Left ventricle myocardium inferior (tissue), 1 donor: ENCODE measurements around the gene SLC66A2. TPM values are rescaled to one million over a fixed set of nuclear protein-coding genes. Genes with fewer than 3 reads are reported as not detected.

ENCODE experiments used
- DNase-seq: peaks from one replicate; pipeline ENCODE4 v3.0.0-alpha.2; 2020
- H3K27ac ChIP-seq: fragments of 200-600 bp; replicated peaks from 2 replicates; pipeline ENCODE4 v1.8.0; 2021
- H3K27me3 ChIP-seq: fragments of 200-600 bp; 2 replicates; pipeline ENCODE4 v1.8.0; 2021; ENCODE audit warnings: low read depth
- H3K36me3 ChIP-seq: fragments of 200-600 bp; 2 replicates; pipeline ENCODE4 v1.8.0; 2021
- H3K4me1 ChIP-seq: fragments of 200-600 bp; 2 replicates; pipeline ENCODE4 v1.8.0; 2021
- H3K4me3 ChIP-seq: fragments of 200-600 bp; 2 replicates; pipeline ENCODE4 v1.8.0; 2021; ENCODE audit warnings: mild to moderate bottlenecking, moderate library complexity
- H3K9me3 ChIP-seq: fragments of 200-600 bp; replicated peaks from 2 replicates; pipeline ENCODE4 v1.8.0; 2021
- CTCF ChIP-seq: fragments of 200-600 bp; IDR thresholded peaks from 2 replicates; pipeline ENCODE4 v1.8.0; 2021; ENCODE audit warnings: antibody characterized with exemption, mild to moderate bottlenecking, borderline replicate concordance
- intact Hi-C: fragments of 100-400 bp; cut with micrococcal nuclease; formaldehyde crosslinking; loops from one replicate; pipeline ENCODE4 v1.11.0; 2022
- total RNA-seq: library from RNA; stranded (reverse); fragmentation: NEBNext Ultra II Directional; extraction: Animal tissue kit (Norgen Biotek cat#: 25700); gene quantifications from one replicate; pipeline ENCODE4 v1.2.1, GENCODE V29; 2021
- donor health status: DM: no; HTN: yes; CAD: no; lungs with severe emphysema.

SLC66A2 gene
- total RNA-seq, 1 donor from 2014 or later, result 27.4 TPM

GRCh38 chr18:79988451-79989194, 37.2 kb upstream of the SLC66A2 start, which contains the start of gene TXNL4A:
TSS of gene TXNL4A (minus strand) at chr18:79988563. CDS start at chr18:79988392, 171 bp downstream.
- peak; percentile 88 for DNase-seq
- no peaks in the 10 kb centered on the region for H3K27me3 ChIP-seq
- intact Hi-C loops, result no loop called here
- H3K36me3 ChIP-seq, result peaks cover 6% of the 10 kb centered on the region
- peak within 1 kb of the TSS; percentile 98 for H3K27ac ChIP-seq
- peaks cover 40% of the 10 kb centered on the region for H3K4me1 ChIP-seq
- H3K4me3 ChIP-seq, result peak within 1 kb of the TSS; percentile 88
- no peak for TF ChIP-seq CTCF
- H3K9me3 ChIP-seq, result no peaks in the 10 kb centered on the region

- intact Hi-C loops, result no loop called here
- Histone ChIP-seq H3K27ac (peak overlapping the region; percentile 98), H3K4me1 (peaks cover 45% of the 10 kb centered on the region), H3K36me3 (peaks cover 6% of the 10 kb centered on the region), H3K27me3 (no peaks in the 10 kb centered on the region), H3K9me3 (no peaks in the 10 kb centered on the region), H3K4me3 (peak overlapping the region; percentile 88)
- DNase-seq, result peak; percentile 52
- TF ChIP-seq CTCF, result peak; percentile 44
These were observed 36.6 kb upstream of the SLC66A2 start for GRCh38 chr18:79988071-79988450.

GRCh38 chr18:79987566-79987965, 36.1 kb upstream of the SLC66A2 start:
- peak overlapping the region; percentile 98 for H3K27ac ChIP-seq
- H3K9me3 ChIP-seq, result no peaks in the 10 kb centered on the region
- H3K36me3 ChIP-seq, result peaks cover 6% of the 10 kb centered on the region
- peaks cover 50% of the 10 kb centered on the region for H3K4me1 ChIP-seq
- no peak for TF ChIP-seq CTCF
- intact Hi-C loops, result no loop called here
- DNase-seq, result no peak
- peak overlapping the region; percentile 88 for H3K4me3 ChIP-seq
- H3K27me3 ChIP-seq, result no peaks in the 10 kb centered on the region

GRCh38 chr18:79986726-79987125, 35.3 kb upstream of the SLC66A2 start:
- H3K27ac ChIP-seq, result peak overlapping the region; percentile 17
- peaks cover 59% of the 10 kb centered on the region for H3K4me1 ChIP-seq
- DNase-seq, result no peak
- H3K27me3 ChIP-seq, result no peaks in the 10 kb centered on the region
- H3K9me3 ChIP-seq, result no peaks in the 10 kb centered on the region
- peak overlapping the region; percentile 88 for H3K4me3 ChIP-seq
- intact Hi-C loops, result no loop called here
- peaks cover 6% of the 10 kb centered on the region for H3K36me3 ChIP-seq
- no peak for TF ChIP-seq CTCF

GRCh38 chr18:79985172-79985571, 33.7 kb upstream of the SLC66A2 start:
- no peak for TF ChIP-seq CTCF
- no peak for DNase-seq
- intact Hi-C loops, result no loop called here
- Histone ChIP-seq H3K4me3 (no peak overlapping the region), H3K9me3 (no peaks in the 10 kb centered on the region), H3K27ac (no peak overlapping the region), H3K36me3 (peaks cover 6% of the 10 kb centered on the region), H3K4me1 (peaks cover 64% of the 10 kb centered on the region), H3K27me3 (no peaks in the 10 kb centered on the region)
